NCI-H69 (cell line): Measurements from ENCODE around the gene PARP12.
A peak's percentile ranks its signal among the peaks of the same experiment; 100 is the strongest.

Experiments used
- DNase-seq: peaks from one replicate; lab custom pipeline; 2025; lab: John Stamatoyannopoulos, UW

PARP12 gene

DNA sequence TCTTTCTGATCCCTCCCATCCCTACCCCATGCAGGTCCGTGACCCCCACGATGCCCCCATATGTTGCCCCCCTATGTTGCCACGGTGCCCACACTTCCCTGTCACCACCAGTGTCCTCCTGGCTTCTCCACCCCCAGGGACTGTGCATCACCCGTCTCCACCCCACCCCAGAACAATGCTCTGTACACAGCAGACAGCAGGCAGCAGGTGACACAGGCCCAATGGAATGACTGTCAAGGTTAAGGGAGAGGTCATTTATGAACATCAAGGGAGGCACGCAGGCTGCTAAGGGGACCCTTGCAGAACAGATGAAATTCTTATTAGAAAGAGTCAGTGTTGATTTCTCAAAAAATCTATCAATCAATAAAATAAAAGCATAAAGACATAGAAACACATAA, 71.5 kb downstream of the PARP12 start:
- DNase-seq: no peak

DNA sequence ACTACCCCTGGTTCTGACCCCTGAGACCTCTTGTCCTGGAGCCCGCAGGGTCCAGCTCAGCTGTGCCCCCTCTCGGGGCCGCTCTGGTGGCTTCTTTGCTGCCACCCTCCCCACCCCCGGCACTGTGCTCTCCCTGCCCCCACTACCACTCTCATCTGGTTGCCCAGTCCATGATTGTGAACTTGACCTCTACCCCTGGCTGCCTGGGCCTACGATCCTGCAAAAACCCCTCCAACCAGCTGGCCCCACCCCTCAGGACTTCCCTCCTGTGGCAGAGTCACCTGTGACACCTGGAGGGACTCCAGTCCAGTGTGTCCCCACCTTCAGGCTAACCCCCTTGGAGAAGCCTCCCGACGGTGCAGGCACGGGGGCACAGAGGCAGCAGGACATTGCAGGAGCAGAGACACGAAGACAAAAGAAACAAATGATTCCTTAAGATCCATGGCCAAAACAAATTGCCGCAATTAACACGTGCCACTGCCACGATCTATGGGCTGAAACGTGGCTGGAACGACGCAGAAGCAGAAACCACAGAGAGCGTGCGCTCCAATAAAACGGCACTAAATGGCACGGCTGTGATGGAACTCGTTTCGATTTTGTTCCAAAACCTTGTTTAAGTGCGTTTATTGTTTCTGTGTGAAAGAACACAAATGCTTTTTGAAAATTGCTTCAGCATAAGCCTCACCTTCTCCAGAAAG, 72.0 kb downstream of the PARP12 start:
- no peak for DNase-seq

DNA sequence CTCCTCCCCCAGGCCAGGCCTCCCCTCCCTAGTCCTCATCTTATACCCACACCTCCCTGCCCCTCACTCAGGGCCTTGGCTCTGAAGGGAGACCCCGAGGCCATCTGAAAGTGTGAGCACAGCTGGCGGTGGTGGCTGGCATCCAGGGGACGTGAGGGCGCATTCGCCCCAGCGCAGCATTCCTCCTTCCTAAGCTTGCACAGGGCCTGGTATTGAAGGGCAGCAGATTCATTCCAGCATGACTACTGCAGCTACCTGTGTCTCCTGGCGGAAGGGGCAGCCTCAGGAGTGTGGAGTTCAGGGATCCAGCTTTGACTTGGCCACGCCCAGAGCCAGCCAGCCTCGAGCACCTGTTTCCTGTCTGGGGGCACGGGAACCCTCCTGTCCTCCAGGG, 72.6 kb downstream of the PARP12 start:
- peak; percentile 41 for DNase-seq

DNA sequence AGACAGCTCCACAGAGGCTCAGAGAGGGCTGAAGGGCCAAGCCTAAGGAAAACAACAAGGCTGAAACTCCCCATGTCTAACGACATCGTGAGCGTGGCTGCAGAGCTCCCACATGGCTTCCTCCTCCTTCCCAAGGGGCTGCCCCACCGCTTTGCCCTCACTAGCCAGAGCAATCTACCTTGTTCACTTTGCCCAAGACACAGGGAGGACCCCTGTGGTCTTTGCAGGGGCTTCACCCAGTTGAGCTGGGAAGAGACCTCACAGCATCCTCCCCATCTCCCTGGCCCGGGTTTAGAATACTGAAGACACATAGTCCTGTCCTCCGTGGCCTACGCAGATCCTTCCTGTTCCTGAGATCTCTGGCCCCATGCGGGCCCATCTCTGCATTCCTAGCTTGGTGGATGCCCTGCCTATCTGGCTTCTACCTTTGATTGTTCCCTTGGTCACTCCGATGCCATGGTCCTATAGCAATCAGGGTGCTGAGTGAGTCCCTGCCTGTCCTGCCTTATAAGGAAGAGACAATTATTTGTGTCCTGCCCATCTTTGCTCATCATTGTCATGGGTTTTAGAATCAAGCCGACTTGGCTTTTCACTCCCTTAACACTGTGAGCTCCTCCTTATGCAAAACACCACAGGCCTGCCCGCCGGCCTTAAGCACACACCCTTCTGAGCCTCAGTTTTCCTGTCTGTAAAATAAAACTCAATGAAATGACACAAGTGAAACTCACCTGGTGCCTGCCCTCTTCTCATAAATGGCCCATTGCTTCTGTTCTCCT, 73.2 kb downstream of the PARP12 start:
- DNase-seq: no peak

DNA sequence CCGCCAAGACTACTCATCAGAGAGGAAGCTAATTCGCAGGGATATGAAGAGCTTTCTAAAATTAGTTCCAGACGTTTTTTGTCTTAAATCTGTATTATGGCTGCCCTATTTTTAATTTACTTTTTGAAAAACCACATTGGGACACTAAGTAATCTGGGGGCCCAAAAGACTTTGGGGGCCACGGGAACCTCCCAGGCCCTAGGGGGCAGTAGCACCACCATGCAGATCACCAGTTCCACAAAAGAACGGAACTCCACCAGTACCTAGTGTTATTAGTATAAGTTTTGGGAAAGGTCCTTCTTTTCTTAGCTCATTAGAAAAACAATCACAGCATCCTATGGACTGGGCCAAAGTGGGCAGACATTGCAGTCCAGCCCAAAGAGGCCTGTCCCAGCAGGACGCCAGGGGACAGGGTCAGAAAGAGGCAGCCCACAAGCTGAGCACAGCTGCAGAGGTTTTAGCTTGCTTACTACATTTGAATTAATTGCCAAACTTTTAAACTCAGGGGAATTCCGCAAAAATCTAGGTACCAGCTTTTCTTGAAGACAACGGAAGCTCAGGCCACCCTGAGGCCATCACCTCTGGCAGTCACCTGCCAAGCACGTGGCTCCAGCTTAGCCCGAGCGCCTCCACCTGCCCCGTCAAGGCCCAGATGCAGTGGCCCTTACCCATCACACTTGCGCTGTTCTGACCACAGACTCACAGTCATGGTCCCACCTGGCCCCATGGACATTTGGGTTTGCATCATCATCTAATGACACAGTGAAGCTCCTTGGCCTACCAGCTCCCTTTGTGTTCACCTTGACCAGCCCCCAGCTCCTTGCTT, 74.8 kb downstream of the PARP12 start:
- DNase-seq: no peak

DNA sequence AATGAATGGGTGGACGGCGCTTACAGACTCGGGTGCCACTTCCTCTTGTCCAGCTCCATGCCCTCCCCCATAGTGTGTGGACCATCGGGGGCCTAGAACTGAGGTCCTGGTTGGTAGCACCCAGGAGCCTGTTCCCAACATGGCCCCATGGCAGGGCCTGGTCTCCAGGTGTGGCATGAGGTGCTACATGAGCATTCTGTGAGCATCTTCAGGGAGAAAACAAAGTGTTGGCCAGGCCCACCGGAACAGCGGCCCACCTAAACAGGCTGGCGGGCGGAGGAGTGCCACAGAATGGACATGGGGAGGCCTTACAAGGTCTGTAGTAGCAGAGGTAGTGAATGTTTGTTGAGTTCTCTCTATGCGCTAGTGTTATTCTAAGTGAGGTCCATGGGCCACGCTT, 76.9 kb downstream of the PARP12 start:
- no peak for DNase-seq

DNA sequence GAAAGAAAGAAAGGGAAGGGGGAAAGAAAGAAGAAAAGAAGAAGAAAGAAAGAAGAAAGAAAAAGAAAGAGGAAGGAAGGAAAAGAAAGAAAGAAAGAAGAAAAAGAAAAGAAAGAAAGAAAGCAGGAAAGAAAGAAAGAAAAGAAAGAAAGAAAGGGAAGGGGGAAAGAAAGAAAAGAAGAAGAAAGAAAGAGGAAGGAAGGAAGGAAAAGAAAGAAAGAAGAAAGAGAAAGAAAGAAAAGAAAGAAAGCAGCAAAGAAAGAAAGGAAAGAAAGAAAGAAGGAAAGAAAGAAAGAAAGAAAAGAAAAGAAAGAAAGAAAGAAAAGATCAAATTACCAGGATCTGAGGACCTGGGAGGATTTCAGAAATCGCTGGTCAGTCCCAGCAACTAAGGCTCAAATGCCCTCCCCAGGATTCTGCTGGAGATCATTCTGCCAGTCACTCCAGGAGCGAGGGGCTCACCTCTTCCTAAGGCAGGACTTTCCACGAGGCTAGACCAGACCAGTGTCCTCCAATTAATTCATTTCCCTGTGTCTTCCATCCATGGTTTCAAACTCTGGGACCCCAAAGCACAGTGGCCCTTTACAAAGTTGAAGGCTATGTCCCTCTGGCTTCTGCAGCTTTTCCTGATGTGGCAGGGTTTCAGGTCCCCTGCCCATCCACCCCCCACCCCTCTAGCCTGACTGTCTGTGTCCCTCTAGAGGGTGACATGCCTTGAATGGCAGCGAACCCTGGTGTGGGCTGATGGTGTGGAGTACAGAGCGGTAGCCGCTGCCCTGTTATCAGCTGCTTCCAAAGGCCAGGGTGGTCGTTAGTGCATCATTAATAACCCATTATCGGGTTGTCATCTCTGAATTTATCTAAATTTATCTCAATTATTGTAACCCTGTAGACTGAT, 77.9 kb downstream of the PARP12 start:
- DNase-seq: no peak

DNA sequence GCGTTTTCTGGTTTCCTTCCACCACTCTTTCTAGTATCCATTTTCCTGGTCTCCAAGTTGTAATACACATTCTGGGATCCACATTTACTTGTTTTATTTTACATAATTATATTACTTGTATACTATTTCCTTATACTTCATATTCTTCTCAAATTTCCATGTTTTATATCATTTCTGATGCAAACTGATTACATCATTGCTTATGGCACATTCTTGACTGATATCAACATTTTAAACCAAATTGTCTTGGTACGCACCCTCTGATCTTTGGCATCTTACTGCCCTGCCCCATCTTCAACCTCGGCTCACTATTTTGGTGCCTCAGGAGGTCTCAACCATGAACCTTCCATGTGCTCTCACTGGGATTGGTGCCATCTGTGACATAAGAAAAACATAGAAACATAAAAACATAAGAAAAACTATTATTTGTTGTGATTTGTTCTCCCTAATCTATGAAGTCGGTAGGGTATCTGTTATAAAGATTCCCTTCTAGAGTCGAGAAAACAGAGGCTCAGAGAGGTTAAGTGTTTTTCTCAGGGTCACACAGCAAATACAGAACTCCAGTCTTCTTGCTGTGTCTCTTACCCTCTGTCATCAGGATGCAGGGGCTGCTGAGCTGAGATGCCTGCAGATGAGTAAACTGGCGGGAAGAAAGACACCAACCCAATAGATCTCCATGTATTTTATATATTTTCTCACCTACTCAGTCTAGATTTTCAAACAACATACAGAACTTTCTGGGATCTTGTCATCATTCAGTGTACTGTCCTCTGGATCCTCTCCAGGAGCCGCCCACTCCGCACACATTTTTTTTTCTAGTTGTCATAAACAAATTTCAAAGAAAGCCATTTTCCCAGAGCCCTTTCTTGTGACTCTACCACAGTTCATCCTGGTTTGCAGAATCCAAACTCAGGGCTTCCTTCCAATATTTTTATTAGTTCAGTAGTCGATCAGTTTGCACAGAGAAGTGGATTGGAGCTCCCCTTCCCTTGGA, 79.5 kb downstream of the PARP12 start:
- DNase-seq: no peak

DNA sequence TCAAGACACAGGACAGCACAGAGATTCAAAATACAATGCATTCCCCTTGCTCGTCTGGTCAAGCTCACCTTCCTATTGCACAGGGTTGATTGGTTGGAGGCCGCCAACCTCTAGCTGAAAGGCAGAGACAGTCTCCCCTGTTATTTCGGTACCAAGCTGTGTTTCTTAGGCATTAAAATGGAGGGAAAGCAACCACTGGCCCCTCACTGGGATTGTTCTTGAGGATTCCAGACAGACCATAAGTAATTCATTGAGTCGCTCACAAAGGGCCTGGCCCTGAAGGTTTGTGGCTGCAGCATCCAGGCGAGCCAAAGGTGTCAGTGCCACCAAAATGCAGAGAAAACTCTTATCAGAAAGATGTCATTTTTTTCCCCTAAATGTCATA, 81.2 kb downstream of the PARP12 start:
- no peak for DNase-seq

DNA sequence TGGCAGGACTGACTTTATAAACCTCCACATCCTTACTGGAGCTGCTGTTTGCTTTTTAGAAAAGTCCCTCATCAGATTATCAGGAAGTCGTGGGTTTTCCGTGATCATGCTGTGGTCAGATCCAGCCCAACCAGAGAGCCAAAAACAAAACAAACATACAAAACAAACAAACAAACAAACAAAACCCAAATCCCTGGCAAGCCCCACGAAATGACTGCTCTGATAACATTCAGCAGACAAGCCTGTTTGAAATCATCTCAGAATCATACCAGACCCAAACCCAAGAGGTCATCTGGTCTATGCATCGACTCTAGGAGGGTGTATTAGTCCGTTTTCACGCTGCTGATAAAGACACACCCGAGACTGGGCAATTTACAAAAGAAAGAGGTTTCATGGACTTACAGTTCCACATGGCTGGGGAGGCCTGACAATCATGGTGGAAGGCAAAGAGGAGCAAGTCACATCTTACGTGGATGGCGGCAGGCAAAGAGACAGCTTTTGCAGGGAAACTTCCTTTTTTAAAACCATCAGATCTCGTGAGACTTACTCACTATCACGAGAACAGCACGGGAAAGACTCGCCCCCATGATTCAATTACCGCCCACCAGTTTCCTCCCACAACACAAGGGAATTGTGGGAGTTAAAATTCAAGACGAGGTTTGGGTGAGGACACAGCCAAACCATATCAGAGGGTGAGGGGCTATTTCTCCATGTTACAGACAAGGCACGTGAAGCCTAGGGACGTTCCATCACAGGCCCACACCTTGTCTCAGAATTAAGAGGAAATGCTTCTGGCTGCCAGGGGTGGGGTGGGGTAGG, 85.7 kb downstream of the PARP12 start:
- no peak for DNase-seq

DNA sequence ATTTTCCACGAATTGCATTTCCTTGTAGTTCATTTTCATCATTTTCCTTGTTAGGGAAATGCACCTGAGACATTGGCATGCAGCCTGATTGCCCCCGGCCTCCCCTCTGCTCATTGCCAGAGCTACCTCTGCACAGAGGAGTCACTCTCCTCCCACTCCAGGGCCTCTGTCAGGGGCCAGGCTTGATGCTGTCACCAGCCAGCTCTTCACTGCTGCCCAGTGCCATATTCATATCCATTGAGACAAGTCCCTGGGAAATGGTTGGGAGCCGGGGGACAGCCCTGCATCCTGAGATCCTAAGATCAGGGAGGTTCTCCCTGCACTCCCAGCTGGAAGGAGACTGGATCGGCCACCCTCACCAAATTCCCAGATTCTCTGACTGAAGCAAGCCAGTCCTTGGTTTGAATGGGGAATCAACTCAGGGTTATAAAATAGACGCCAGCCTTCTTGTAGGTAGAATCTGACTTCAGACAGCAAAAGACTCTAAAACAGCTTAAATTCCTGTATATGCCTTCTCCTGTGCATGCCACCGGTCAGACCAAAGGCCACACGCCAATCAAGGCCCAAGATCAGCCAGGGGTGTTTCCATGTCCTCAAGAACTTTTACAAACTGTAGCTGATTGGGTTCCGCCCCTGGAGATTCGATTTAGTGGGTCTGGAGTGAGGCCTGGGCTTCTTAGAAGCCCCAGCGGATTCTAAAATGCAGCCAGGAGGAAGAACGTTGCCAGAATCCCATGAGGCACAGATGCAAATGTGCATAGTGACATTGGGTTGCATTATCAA, 86.5 kb downstream of the PARP12 start:
- DNase-seq: no peak

DNA sequence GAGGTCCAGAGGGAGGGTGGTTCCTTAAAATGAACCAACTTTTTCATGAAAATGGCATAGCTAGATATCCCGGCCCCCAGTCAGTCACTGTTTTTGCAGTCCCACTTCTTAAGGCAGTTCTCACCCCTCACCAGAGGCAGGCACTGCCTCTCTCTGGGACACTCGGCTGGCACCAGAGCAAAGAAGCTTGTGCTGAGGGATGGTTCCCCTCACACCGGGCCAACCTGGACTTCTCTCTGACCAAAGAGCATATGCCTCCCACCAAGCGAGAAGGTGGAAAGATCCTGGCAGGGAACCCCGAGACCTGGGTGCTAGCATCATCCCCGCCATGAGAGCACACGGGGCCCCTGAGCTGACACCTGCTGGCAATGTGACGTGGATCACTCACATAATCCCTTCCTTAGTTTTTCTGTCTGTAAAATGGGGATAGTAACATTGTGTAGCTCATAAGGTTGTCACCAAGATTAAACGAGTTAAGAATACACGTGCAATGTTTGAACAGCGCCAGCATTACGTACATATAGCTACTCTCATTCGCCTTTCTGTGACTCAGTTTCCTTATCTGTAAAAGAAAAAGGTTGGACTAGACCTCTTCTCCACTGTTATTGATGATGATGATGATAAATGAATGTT, 88.5 kb downstream of the PARP12 start:
- DNase-seq: no peak
